ENCODE results near the gene MRPL52.

MRPL52 gene

GRCh38 chr14:22883173-22883976, 53.7 kb downstream of the MRPL52 start, which contains the start of gene REM2:
Gene REM2, plus strand, starts transcription at chr14:22883222. Its CDS starts 66 bp downstream, at chr14:22883288.
- no peak for DNase-seq (ENCODE audit: low spot score)

GRCh38 chr14:22884076-22884737, 54.5 kb downstream of the MRPL52 start:
- no peak for DNase-seq (ENCODE audit: low spot score)
